Measurements from ENCODE around the gene AOC1. TPM values are rescaled to one million over a fixed set of nuclear protein-coding genes. Genes with fewer than 3 reads are reported as not detected.

Gene AOC1
- polyA plus RNA-seq, 1 donor from 2014 or later: not detected

GRCh38 chr7:150901160-150902035, 49.1 kb downstream of the AOC1 start:
- Histone ChIP-seq H2AFZ (ENCODE audit: low read depth, low read length) (no peak overlapping the region), H3K4me3 (ENCODE audit: low read length) (no peak overlapping the region), H3K4me2 (ENCODE audit: low read length) (no peak overlapping the region), H3K36me3 (ENCODE audit: insufficient read depth, low read length) (no peaks in the 10 kb centered on the region), H3K27me3 (ENCODE audit: insufficient read depth, low read depth, low read length) (no peaks in the 10 kb centered on the region), H3K9me3 (ENCODE audit: low read length) (no peaks in the 10 kb centered on the region), H3F3A (ENCODE audit: insufficient read depth, low read length, poor library complexity, severe bottlenecking) (no peaks in the 10 kb centered on the region), H3K79me2 (replicated peaks; ENCODE audit: insufficient read depth, low read length) (no peaks in the 10 kb centered on the region), H3K27ac (ENCODE audit: low read length) (no peak overlapping the region), H3K9me2 (ENCODE audit: insufficient read depth, low read length) (no peaks in the 10 kb centered on the region), H3K9ac (ENCODE audit: low read length) (no peak overlapping the region), H4K20me1 (ENCODE audit: insufficient read depth) (no peaks in the 10 kb centered on the region)
- no peak for TF ChIP-seq SMC3 (conservative IDR thresholded peaks at IDR 0.05; ENCODE audit: poor library complexity)
- TF ChIP-seq EP300 (conservative IDR thresholded peaks at IDR 0.05; ENCODE audit: poor library complexity, severe bottlenecking): no peak

GRCh38 chr7:150902078-150903033, 50.0 kb downstream of the AOC1 start:
- TF ChIP-seq TAF1 (IDR thresholded peaks at IDR 0.05; ENCODE audit: low read depth) (no peak), MXI1 (conservative IDR thresholded peaks at IDR 0.05; ENCODE audit: poor library complexity, severe bottlenecking) (no peak), EZH2 (IDR thresholded peaks at IDR 0.05; ENCODE audit: borderline replicate concordance, insufficient read depth, low read length, poor library complexity, severe bottlenecking) (no peak), REST (IDR thresholded peaks at IDR 0.05; ENCODE audit: borderline replicate concordance) (no peak), SMC3 (conservative IDR thresholded peaks at IDR 0.05; ENCODE audit: poor library complexity) (no peak), POLR2AphosphoS5 (IDR thresholded peaks at IDR 0.05) (no peak), CTCF (IDR thresholded peaks at IDR 0.05; ENCODE audit: poor library complexity, severe bottlenecking) (no peak), EP300 (conservative IDR thresholded peaks at IDR 0.05; ENCODE audit: poor library complexity, severe bottlenecking) (no peak), RAD21 (conservative IDR thresholded peaks at IDR 0.05) (no peak)
- Histone ChIP-seq H4K20me1 (ENCODE audit: insufficient read depth) (no peaks in the 10 kb centered on the region), H3K27ac (ENCODE audit: low read length) (no peak overlapping the region), H3F3A (ENCODE audit: insufficient read depth, low read length, poor library complexity, severe bottlenecking) (no peaks in the 10 kb centered on the region), H3K27me3 (ENCODE audit: insufficient read depth, low read depth, low read length) (no peaks in the 10 kb centered on the region), H2AFZ (ENCODE audit: low read depth, low read length) (no peak overlapping the region), H3K4me3 (ENCODE audit: low read length) (no peak overlapping the region), H3K36me3 (ENCODE audit: insufficient read depth, low read length) (no peaks in the 10 kb centered on the region), H3K9me2 (ENCODE audit: insufficient read depth, low read length) (no peaks in the 10 kb centered on the region), H3K9me3 (ENCODE audit: low read length) (no peaks in the 10 kb centered on the region), H3K9ac (ENCODE audit: low read length) (no peak overlapping the region), H3K4me2 (ENCODE audit: low read length) (no peak overlapping the region), H3K79me2 (replicated peaks; ENCODE audit: insufficient read depth, low read length) (no peaks in the 10 kb centered on the region)
